Inflammatory macrophage treated with lipopolysaccharide for 1 hour (primary cell): Measurements from ENCODE around the gene PTGES2.
"Not testable (repeated sequence)": the region's sequence is repeated elsewhere in the genome, so short reads cannot be mapped to it uniquely, and the experiment has no call there.

Experiments
- DNase-seq, 2 donors: peaks; one replicate each; pipeline ENCODE4 v3.0.0-alpha.2; 2020 to 2022

The PTGES2 gene

DNA sequence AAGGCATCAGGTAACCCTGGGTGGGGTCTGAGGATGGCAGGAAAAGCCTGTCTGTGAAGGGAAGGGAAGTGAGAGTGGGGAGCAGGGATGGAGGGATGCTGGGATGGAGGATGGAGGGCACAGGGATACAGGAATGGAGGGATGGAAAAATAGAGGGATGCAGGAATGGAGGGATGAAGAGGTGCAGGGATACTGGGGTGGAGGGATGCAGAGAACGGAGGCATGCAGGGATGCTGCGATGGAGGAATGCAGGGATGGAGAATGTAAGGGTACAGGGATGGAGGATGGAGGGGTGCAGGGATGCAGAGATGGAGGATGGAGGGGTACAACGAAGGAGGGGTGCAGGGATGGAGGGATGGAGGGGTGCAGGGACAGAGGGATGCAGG is 9.1 kb downstream of the PTGES2 start:
- no peak for DNase-seq

DNA sequence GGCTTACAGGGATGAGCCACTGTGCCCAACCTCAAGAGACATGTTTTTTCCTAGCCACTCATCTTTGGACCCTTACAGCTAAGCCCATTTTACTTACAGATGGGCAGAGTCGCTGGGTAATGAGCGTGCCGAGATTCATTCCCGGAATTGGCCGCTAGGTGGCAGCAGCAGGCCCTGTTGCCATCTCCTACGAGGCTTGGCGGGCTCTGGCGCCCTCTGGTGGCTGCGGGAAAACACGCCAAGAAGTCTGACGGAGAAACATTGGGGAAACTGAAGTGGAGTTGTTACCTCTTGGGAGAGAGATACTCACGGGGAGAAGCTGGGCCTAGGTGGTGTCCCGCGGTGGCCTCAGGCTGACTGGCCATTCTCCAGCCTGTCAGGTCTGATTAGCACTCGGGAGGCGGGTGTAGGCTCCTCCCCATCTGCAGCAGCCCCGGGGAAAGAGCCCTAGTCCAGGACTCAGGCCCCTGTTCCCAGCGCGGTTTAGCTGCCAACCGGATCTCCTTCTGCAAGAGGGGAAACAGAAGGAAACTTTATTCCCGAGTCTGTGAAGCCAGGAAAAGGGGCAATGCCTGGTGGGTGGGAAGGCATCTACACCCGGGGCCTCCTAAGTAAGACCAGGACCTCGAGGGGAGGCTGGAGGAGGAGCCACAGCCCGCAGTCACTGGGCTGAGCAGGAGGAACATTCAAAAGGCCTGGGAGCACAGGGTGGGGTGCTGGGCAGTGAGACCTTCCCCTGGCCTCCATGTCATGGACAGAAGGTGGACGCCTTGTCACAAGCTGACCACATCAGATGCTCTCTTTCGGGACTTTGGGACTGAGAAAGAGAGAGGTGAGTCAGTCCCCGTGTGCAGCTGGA is 9.7 kb downstream of the PTGES2 start:
- peak; percentile 77 to 100 for DNase-seq

DNA sequence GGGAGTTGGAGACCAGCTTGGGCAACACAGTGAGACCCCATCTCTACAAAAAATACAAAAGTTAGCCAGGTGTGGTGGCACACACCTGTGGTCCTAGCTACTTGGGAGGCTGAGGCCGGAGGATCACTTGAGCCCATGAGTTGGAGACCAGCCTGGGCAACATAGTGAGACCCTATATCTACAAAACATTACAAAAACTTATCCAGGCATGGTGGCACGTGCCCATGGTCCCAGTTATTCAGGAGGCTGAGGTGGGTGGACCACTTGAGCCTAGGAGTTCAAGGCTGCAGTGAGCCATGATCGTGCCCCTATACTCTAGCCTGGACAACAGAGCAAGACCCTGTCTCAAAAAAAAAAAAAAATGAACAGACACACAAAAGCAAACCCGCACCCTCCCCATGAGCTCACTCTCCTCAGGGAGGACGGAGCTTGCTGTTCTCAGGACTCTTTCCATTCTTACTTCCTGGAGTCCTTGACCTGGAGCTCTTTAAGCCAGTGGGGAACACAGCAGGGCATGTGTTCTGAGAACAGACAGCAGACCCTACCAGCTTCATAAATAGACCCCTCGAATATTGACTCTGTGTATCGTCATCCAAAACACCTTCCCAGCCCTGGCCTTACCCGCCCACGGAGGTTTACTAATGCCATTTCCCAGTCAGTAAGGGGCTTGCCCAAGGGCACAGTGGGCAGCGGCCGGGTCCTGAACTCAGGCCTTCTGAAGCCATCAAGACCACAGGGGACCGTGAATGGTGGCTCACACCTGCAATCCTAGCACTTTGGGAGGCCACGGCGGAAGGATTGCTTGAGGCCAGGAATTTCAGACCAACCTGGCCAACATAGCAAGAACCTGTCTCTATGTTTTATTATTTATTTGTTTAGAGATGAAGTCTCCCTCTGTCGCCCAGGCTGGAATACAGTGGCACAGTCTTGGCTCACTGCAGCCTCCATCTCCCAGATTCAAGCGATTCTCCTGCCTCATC is 11.1 kb downstream of the PTGES2 start:
- no peak for DNase-seq

DNA sequence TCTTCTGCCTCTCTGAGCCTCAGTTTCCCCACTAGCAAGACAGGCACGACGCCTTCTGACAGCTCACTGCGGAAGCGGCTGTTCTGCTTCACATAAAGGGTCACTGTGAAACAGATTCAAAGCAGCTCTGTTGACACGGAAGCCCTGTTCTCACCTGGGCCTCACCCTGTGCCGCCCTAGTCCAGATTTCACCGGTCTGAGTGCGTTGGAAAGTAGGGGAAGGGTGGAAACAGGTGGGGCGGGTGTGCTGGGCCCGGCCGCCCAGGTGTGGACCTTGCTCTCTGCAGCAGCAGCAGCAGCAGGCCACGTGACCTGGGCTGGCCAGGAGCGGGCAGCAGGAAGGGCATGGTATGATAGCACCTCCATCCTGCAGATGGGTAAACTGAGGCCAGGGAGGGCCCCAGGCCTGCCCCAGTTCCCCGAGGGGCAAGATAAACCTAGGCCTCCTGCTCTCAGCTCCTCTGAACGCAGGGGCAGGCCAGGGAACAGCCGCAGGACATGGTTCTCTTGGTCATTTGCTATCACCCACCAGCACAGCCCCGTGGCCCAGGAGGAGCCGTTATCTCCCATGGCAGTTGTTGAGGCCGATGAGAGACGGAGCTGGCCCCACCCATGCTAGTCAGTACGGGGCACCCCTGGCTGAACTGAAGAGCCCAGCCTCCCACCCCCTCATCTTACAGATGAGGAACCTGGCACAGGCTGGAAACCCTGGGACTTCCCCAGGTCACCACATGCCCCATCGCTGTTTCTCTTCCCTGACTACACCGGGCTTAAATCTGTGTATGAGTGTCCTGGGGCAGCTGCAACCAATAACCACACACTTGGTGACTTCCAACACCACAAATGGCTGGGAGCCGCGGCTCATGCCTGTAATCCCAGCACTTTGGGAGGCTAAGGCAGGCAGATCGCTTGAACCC is 12.1 kb downstream of the PTGES2 start:
- DNase-seq = peak; percentile 89 to 97

DNA sequence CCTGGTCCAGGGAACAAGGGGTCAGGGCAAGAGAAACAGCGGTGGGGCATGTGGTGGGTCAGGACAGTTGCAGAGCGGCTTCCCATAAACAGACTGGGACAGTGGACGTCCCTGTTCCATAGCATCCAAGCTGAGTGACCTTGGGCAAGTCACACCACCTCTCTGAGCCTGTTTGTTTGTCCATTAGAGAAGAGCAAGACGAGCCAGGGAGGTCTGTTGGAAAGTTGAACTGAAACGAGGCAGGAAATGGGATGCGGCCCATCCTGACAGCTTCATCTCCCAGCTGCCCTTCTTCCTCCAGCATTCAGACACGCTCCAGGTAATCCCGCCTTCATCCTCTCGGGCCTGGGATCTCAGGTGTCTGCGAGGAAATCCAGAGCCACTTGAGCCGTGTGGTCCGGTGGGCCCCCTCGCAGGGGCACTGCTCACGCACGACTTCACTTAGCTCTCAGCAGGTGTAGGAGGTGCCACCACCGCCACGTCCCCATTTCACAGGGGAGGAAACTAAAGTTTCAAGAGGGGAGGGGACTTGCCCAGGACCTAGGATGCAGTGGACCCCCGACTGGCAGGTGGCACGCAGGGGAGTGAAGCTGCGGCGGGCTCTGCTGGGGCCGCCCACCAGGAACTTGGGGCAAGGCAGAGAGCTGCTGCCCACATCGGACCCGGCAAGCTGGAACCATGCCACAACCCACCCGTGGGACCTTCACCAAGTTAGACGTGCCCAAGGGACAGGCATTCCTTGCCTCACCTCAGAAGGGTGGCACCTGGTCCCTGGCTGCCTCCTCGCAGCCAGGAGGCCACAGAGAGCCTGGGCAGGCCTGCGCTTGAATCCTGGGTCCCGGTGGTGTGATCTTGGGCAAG is 13.0 kb downstream of the PTGES2 start:
- DNase-seq = no peak

DNA sequence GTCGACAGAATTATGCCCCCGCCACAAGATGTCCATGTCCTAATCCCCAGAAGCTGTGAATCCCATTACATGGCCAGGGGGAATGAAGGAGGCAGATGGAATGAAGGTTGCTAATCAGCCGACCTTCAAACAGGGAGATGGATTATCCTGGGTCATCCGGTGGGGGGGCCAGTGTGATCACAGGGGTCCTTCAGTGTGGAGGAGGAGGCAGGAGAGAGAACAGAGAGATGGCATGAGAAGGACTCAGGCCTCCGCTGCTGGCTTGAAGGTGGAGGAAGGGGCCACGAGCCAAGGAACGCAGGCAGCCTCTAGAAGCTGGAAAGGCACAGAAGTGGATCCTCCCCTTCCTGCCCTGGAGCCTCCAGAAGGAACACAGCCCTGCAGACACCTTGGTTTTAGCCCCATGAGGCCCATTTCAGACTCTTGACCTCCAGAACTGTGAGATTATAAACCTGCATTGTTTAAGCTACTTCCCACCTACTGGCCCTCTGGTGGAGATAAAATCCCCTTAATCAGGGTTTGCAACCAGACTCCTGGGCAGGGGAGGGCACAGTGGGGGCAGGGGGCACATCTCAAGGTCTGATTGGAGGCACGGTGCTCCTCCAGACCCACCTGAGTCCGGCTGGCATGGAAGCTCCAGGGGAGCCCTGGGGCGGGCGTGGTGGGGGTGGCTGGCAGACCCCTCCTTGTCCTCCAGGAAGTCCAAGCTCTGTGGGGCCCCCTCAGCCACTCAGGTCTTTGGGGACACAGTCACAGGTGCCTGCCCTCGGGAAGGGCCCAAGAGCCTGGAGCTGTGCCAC is 13.8 kb downstream of the PTGES2 start:
- no peak for DNase-seq

DNA sequence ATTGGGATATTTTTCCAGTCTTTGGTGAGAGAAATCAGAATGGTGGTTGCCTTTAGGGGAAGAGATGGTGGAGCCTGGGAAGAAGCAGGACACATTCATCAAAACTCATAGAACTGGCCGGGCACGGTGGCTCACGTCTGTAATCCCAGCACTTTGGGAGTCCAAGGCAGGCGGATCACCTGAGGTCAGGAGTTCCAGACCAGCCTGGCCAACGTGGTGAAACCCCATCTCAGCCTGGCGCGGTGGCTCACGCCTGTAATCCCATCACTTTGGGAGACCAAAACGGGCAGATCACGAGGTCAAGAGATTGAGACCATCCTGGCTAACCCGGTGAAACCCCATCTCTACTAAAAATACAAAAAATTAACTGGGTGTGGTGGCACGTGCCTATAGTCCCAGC is 15.8 kb downstream of the PTGES2 start:
- not testable (repeated sequence) for DNase-seq

DNA sequence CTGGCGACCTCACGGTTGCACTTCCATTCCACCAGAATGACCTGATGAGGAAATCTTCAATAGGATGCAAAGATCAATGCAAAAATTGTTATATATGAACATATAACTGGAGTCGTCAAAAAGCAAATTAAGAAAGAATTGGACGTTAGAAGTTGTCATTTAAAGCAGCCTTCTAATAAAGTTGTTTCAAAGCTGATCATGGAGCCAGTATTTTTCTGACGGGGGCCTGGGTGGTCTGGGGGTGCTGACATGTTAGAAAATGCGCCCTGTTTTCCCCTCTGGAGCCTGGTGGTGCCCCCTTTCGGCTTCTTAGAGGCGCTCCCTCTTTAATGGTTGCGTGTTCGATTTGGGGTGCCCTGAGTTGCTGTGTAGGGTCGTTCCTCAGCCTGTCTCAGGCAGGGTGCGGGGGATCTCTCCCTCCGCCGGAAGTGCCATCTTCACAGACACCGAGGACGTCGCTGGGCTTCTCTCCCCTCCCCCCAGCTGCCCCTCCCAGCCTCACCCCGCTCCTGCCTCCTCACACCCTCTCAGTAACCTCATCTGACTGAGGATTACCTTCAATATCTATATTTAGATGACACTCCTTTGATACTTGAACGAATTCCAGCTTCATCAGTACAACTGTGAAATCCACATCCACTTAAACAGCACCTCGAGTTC is 18.3 kb downstream of the PTGES2 start:
- DNase-seq = no peak

DNA sequence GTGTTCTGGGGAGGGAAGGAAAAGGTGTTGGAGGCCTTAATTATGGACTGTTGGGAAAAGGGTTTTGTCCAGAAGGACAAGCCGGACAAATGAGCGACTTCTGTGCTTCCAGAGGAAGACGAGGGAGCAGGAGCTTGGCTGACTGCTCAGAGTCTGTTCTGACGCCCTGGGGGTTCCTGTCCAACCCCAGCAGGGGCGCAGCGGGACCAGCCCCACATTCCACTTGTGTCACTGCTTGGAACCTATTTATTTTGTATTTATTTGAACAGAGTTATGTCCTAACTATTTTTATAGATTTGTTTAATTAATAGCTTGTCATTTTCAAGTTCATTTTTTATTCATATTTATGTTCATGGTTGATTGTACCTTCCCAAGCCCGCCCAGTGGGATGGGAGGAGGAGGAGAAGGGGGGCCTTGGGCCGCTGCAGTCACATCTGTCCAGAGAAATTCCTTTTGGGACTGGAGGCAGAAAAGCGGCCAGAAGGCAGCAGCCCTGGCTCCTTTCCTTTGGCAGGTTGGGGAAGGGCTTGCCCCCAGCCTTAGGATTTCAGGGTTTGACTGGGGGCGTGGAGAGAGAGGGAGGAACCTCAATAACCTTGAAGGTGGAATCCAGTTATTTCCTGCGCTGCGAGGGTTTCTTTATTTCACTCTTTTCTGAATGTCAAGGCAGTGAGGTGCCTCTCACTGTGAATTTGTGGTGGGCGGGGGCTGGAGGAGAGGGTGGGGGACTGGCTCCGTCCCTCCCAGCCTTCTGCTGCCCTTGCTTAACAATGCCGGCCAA is 19.1 kb downstream of the PTGES2 start:
- DNase-seq = no peak

DNA sequence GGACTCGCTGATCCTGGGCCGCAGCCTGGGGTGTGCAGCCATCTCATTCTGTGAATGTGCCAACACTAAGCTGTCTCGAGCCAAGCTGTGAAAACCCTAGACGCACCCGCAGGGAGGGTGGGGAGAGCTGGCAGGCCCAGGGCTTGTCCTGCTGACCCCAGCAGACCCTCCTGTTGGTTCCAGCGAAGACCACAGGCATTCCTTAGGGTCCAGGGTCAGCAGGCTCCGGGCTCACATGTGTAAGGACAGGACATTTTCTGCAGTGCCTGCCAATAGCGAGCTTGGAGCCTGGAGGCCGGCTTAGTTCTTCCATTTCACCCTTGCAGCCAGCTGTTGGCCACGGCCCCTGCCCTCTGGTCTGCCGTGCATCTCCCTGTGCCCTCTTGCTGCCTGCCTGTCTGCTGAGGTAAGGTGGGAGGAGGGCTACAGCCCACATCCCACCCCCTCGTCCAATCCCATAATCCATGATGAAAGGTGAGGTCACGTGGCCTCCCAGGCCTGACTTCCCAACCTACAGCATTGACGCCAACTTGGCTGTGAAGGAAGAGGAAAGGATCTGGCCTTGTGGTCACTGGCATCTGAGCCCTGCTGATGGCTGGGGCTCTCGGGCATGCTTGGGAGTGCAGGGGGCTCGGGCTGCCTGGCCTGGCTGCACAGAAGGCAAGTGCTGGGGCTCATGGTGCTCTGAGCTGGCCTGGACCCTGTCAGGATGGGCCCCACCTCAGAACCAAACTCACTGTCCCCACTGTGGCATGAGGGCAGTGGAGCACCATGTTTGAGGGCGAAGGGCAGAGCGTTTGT is 19.9 kb downstream of the PTGES2 start:
- DNase-seq = no peak

DNA sequence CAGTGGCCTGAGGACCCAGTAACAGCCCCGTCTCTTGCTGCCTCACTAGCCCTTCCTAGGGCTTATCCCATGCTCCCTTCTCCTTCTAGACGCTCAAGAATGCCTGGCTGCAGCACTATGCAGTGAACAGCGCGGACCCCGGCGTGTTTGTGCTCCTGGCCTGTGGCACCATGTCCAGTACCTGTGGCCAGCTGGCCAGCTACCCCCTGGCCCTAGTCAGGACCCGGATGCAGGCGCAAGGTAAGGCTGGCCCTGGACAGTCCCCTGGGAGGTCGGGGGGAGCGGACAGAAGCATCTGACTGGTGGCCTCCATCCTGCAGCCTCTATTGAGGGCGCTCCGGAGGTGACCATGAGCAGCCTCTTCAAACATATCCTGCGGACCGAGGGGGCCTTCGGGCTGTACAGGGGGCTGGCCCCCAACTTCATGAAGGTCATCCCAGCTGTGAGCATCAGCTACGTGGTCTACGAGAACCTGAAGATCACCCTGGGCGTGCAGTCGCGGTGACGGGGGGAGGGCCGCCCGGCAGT is 20.5 kb downstream of the PTGES2 start:
- DNase-seq = no peak

DNA sequence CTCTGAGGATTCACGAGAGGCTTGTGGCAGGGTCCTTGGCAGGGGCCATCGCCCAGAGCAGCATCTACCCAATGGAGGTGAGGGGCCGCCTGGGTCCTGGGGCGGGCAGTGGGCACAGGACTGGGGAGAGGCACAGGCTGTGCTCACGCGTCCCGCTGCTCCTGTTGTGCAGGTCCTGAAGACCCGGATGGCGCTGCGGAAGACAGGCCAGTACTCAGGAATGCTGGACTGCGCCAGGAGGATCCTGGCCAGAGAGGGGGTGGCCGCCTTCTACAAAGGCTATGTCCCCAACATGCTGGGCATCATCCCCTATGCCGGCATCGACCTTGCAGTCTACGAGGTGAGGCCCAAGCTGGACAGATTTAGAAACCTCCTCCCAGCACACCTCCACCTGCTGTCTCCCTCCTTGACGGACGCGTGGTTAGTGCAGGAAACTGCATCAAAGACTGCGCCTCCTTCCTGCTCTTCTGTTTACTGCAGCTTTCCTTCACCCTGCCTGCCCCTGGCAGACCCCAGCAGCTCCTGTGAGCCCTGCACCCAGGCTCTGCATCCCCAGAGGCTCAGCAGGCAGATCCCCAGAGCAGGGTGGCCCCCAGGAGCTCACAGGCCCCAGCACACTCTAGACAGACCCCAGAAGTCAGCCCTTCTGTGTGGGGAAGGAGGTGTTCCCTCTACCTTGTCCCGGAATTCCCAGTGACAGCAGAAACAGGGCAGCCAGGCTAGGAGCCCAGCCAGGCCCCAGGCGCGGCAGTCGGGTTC is 21.2 kb downstream of the PTGES2 start:
- no peak for DNase-seq

DNA sequence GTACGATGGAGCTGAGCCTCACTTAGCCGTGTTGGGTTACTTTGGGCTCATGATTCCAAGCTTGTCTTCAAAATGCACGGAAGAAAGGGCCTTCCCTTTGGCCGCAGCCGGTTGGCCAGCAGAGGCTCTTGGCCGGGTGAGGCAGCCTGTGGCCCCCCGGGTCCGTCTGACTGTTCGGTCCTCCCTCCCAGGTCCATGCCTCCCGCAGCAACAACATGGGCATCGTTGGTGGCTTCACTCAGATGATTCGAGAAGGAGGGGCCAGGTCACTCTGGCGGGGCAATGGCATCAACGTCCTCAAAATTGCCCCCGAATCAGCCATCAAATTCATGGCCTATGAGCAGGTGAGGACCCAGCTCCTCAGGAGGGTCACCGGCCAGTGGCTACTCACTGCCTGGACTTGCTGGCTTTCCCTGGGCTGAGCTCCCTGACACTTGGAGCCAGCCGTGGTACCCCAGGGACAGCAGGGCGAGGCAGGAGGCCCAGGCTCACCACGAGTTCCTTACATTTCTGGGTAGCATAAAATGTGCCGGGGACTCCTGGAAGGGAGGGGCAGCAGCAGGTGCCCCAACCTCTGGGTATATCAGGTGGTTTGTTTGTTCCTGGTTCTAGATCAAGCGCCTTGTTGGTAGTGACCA is 21.9 kb downstream of the PTGES2 start:
- no peak for DNase-seq

DNA sequence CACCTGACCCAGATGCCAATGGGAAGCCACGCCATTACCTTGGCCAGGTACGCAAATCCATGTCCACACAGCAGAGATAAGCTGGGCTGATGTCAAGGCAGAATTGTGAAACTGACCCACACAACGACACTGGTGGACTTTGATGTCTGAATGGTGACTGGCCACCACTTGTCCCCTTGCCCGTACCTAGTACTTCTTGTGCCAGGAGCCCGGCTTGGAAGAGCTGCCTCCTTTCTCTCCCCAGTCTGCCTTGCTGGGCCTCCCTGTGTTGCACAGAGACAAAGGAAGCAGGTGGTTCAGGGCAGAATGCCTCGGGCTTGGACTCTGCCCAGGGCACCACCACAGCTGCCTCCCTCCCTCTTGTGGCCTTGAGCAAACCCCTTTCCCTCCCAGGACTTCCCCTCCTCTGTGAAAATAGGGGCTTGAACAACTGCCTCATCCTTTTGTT is 23.3 kb downstream of the PTGES2 start:
- no peak for DNase-seq

DNA sequence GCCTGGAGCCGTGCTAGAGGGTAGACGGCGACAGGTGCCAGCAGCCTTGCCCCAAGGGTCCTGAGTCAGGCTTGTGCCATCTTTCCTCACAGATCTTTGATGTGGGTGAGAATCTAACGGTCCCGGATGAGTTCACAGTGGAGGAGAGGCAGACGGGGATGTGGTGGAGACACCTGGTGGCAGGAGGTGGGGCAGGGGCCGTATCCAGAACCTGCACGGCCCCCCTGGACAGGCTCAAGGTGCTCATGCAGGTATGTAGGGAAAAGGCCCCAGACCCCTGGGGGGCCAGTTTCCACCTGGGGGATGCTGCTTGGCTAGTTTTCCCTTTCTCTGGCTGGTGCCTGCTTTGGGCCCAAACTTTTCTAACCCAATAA is 24.0 kb downstream of the PTGES2 start:
- DNase-seq = no peak

DNA sequence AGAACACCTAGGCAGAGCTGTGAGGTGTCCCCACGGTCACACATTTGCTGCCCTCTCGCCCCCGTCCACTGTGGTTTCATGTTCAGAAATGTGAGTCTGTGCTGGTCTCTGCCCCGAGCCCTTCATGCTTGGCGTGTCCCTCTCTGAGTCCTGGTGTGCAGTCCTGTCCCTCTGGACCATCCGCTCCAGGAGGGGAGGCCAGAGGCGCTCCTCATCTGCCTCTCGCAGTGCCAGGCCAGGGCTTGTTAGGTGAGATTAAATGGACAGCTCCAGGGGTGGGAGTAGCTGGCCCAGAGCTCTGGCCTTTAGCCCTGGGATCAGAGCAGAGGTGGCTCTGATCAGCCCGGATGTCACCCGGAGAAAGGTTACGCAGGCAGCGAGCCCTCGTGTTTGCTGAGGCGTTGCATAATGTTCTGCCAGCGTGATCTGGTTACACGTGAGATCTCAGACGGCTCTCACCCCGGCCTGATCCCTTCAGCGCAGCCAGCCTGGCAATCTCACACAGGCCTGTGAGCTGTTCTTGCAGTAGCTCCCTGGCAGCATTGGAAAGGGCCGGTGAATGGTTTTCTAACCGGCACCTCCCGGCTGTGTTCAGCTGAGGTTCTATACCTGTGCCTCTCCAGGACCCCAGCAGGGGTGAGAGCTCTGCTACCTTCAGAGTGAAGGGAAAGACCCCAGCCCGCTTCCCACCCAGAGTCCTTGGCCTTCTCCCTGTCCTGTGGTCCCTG is 24.5 kb downstream of the PTGES2 start:
- DNase-seq = peak in 1 of 2 donors; percentile 28
